ENCODE results near the gene NAB1.
A peak's percentile ranks its signal among the peaks of the same experiment; 100 is the strongest.

The NAB1 gene

DNA sequence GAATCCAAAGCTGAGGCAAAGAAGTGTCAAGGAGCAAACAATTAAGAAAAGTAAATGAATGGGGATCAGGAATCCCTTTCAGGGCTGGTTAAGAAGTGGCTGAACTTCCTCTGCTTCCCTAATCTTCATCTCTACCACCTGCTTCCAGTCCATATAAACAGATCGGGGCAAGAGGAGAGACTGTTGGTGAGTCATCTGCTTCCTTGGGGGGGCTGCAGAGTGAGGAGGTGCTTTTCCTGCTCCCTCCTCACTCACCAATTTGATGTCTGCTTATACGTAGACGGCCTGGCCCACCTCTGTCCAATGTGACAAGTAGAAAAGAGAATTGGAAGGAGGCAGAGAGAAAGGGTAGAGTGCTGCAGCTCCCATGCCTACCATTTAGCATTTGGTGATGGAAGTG, 68.4 kb downstream of the NAB1 start:
- DNase-seq: no peak

DNA sequence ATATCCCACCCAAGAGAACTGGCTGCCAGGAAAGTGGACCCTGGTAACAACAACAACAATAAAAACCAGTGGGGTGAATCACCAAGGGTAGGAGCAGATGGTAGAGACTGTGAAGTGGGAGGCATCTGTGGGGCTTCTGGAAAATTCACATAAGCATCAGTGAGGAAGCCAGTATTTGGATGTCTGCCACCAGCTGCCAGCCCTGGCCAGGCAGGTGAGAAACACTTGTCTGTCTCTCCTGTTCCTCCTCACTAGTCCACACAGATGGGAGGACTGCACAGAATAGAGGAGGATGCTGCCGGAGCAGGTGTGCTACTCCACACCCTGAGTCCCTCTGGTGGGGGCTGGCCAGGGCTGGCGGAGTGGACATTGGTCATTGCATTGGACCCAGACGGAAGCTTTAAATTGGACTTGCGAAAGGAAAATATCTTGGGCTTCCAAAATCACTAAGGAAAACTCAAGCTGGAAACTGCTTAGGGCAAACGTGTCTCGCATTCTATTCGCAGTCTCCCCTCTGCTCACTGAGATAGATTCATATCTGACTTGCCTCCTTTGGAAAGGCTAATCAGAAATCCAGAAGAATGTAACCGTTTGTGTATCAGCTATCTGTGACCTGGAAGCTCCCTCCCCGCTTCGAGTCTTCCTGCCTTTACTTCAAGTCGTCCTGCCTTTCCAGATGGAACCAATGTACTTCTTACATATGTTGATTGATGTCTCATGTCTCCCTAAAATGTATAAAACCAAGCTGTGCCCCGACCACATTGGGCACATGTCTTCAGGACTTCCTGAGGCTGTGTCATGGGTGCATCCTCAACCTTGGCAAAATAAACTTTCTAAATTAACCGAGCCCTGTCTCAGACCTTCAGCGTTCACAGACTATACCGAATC, 69.1 kb downstream of the NAB1 start:
- peak in 2 of 3 experiments; percentile 2 to 20 for DNase-seq

DNA sequence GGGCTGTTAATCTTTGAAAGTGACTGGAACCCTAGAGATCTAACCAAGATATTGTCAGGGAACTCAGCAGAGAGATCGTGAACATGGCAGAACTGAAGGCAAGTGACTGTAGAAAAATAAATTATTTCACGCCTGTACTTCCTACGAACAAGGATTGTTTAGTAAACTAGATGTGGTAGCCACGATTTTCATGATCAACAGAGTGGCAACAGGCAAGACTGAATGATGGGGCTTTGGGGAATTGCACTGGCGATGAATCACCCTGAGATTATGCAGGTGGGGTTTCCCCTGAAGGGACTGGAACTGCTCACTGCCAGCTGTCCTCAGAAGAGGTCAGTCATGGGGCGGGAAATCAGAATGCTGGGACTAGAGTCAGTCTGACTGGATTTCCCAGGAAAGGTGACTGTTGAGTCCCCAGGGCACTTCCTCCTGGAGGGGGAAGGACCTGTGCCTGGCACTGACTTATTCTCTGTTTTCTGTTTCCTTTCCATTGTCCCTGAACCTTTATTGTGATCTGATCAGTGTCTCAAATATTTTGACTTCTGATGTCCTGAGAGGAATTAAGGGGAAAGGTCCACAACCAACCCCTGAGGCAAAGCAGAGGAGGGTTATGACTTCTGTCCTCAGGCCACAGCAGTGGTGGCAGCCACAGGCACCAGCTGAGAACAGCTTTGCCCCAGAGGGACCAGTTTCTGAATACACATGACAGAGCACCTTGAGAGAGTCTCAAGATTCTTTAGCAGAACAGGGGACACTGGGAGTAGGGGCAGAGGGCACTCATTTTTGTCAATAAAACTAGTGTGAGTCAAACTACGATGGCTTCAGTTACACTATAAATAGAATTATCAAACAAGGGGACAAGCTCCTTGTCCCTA, 70.0 kb downstream of the NAB1 start:
- DNase-seq: no peak

DNA sequence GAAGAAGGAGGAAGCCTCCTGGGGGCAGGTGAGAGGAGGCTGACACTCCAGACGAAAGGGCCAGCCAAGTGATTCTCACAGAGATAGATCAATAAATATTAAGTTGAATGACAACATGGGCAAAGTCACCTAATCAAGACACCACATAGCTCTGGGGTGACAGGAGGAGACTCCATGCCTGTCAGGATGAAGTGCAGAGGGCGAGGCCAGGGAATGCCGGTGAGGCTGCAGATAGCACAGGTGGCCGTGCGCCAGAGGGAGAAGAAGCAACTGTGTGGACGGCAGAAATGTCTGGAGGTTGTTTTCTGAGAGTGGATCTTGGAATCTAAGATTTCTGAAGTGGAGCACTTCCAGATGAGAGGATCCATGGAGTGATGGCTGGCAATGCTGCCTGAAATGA, 71.4 kb downstream of the NAB1 start:
- DNase-seq: no peak

DNA sequence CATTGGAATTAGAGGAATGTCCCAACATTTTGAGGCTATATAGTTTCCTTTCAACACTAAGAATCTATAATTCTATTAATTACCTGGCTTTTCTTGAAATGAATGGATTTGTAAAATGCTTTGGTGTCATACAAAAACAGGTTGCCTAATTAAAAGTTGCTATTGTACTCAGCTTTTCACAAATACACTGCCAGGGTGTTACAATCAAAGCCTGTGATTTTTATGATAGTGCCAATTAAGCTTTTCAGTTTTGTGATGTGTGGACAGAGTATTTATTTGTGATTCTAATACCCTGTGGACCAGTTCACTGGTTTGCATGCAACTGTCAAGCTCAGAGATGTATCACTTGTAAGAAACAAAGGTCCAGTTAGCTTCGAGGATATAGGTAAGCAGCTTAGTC, 71.8 kb downstream of the NAB1 start:
- no peak for DNase-seq

DNA sequence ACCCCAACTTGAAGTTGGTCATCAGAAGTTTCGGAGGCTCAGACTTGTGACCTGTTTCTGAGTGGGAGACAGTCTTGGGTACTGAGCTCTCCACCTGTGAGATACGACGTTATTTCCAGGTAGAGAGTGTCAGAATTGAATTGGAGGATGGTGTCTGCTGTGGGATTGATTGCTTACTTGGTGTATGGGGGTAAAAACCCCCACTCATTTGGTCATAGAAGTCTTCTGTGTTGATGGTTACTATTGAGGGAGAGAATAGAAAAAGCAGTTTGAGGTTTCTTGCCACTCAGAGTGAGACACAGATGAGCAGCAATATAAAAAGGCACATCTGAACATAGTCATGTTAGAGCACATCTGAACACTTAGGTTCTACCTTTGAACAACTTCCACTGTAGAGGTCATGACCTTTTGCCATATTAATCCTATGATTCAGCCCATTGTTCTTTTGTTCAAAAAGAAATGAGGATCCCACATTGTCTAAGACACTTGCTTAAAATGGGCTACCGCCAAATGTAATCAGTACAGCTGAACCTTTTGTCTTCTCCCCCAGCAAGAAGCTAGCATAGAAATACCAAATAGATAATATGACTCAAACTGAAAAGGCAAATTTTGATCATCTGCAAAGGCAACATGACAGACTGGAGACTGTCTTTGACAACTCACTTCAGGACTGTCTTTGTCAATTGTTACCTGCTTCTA, 73.3 kb downstream of the NAB1 start:
- DNase-seq: no peak

DNA sequence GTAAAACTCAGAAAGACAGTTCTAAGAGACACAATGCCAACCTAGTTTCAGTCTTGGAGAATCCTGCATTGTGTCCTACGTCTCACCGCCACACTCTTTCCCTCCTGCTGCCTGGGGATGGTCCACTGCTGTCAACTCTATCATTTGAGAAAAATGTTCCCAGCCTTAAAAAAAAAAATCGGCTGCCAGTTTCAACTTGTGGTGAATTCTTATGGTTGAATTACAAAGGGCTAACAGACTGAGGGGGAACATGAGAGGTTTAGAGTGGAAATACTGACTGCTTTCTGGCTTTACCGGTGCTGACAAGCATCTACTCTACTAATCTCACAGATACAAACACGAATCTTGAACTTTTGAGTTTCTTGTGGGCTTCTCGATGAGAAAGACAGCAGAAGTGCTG, 74.0 kb downstream of the NAB1 start:
- DNase-seq: no peak

DNA sequence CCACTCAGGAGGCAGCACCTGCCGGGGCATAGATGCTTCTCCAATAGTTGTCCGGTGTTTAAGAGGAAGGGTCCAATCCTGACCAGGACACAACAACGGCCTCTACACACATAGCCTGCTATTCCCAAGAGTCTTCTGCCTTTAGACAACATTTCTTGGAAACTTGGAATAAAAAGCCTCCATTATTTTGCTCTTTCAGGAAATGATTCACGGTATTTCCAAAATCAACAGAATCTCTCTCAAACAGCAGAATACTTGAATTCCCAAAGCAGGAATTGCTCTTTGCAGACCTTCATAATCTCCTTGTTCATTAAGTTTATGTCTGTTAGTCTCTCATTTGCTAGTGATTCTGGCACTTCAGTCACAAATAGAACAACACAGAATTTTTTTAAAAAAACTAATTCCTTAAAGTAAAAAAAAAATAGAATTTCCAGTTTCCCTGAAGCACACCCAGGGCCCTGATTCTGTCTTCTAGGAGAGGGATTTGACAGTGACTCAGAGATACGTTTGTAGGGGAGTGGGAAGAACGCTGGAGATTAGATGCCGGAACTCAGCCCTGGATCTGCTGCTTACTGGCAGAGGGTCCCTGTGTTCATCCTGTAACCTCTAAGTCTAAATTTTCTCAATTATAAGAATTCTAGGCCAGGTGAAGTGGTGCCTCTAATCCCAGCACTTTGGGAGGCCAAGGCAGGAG, 74.7 kb downstream of the NAB1 start:
- DNase-seq: no peak

DNA sequence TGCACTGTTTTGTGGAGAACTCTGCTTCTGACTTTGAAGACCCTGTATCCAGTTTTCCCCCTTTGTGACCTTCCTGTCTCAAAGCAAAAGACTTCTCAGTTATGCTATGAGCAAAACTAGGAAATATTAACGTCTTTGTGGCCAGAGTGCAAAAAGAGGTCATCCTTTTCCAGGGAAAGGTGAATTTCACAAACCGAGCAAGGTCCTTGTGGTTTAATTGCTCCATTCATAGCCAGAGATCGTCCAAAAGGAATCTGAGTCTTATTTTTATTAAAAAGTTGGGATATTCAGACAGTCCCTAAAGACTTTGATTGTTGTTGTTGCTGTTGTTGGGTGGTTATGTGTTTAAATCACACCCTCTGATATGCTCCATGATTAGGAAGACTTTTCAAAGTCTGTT, 77.4 kb downstream of the NAB1 start:
- DNase-seq: no peak

DNA sequence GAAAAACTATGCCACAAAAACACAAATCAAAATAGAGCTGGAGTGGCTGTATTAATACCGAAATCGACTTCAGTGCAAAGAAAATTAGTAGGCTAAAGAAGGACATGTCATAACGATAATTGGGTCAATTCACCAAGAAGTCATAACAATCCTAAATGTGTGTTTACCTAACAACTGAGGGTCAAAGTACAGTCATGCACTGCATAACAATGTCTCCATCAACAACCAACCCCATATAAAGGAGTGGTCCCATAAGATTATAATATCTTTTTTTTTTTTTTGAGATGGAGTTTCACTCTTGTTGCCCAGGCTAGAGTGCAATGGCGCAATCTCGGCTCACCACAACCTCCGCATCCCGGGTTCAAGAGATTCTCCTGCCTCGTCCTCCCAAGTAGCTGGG, 87.5 kb downstream of the NAB1 start:
- no peak for DNase-seq

DNA sequence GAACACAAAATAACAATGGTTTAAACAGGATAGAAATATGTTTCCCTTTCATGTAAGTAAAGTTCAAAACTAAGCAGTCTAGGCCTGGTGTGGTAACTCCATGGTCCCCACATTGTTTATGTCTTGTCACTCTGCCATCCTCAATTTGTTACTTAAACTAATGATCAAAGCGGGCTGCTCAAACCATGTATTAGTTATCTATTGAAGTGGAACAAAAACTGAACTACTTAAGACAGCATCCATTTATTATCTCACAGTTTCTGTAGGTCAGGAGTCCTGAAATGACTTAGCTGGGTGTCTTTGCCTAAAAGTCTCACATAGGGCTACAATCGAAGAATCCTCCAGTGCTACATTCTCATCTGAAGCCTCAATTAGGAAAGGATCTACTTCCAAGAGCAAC, 91.6 kb downstream of the NAB1 start:
- no peak for DNase-seq

Data from NCI-H1417 (cell line).